ENCODE measurements around the gene MYDGF.
"Not testable (repeated sequence)": the region's sequence is repeated elsewhere in the genome, so short reads cannot be mapped to it uniquely, and the experiment has no call there.

The MYDGF gene

GRCh38 chr19:4669723-4670480, at the start of gene MYDGF:
MYDGF (minus strand) TSS chr19:4670342; CDS start chr19:4670334, 8 bp downstream.
- DNase-seq, result peak; percentile 26 to 92 (median 78)

GRCh38 chr19:4719499-4719866, 49.3 kb upstream of the MYDGF start:
- DNase-seq, result no peak

- no peak for DNase-seq
Observed at GRCh38 chr19:4717966-4718701, 48.0 kb upstream of the MYDGF start.

- DNase-seq, result no peak
Observed at GRCh38 chr19:4717191-4717965, 47.2 kb upstream of the MYDGF start.

GRCh38 chr19:4715529-4716221, 45.5 kb upstream of the MYDGF start:
- DNase-seq, result peak in 10 of 56 donors; percentile 5 to 45 (median 14)

- DNase-seq, result not testable (repeated sequence)
Observed at GRCh38 chr19:4715178-4715528, 45.0 kb upstream of the MYDGF start.

GRCh38 chr19:4714016-4714415, 43.9 kb upstream of the MYDGF start:
- no peak for DNase-seq

GRCh38 chr19:4713384-4713951, 43.3 kb upstream of the MYDGF start:
- no peak for DNase-seq

GRCh38 chr19:4712771-4713170, 42.6 kb upstream of the MYDGF start:
- DNase-seq, result no peak

- no peak for DNase-seq
Observed at GRCh38 chr19:4711211-4711610, 41.1 kb upstream of the MYDGF start.

- DNase-seq, result no peak
Observed at GRCh38 chr19:4710281-4710600, 40.1 kb upstream of the MYDGF start.

- DNase-seq, result no peak
Observed at GRCh38 chr19:4709440-4710280, 39.5 kb upstream of the MYDGF start.

GRCh38 chr19:4707956-4708650, 38.0 kb upstream of the MYDGF start:
- no peak for DNase-seq

- DNase-seq, result peak in 1 of 56 donors; percentile 11
Observed at GRCh38 chr19:4707322-4707721, 37.2 kb upstream of the MYDGF start.

GRCh38 chr19:4705413-4706131, 35.4 kb upstream of the MYDGF start:
- DNase-seq, result no peak

- DNase-seq, result no peak
Observed at GRCh38 chr19:4704317-4704673, 34.2 kb upstream of the MYDGF start.

- no peak for DNase-seq
Observed at GRCh38 chr19:4703671-4704316, 33.7 kb upstream of the MYDGF start.

- no peak for DNase-seq
Observed at GRCh38 chr19:4702764-4703163, 32.6 kb upstream of the MYDGF start.

GRCh38 chr19:4701557-4701956, 31.4 kb upstream of the MYDGF start:
- DNase-seq, result no peak
